A204.1 (cell line): Measurements from ENCODE around the gene OR10G7.
A peak's percentile ranks its signal among the peaks of the same experiment; 100 is the strongest.

Source experiments
- FAIRE-seq: peaks from 2 replicates; lab custom pipeline; 2012; peaks lifted over from hg19 to GRCh38; lab: Jason Lieb, UNC

OR10G7 gene, protein sequence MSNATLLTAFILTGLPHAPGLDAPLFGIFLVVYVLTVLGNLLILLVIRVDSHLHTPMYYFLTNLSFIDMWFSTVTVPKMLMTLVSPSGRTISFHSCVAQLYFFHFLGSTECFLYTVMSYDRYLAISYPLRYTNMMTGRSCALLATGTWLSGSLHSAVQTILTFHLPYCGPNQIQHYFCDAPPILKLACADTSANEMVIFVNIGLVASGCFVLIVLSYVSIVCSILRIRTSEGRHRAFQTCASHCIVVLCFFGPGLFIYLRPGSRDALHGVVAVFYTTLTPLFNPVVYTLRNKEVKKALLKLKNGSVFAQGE

DNA sequence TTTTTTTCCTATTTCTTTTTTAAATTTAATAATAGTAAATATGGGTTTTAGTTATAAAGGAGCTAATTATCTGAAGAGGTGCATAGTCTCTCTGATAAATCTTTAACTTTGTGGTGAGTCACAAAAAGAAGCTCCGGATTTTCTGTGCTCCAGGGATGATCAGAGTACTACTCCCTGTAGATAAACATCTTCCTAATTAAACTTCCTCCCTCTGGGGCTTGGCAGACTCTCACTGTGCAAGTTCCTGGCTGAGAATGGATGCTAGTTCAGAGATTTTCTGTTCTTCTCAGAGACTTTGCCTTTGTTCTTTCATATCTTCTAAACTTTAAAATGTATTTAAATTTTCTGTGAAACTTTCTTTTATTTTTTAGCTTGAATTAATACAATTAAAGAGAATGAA, at the start of gene OR10G7:
Gene OR10G7, minus strand, starts transcription at position 72 of the 400 bp plus-strand sequence. CDS start 2,324 bp downstream, outside the sequence.
- no peak for FAIRE-seq

DNA sequence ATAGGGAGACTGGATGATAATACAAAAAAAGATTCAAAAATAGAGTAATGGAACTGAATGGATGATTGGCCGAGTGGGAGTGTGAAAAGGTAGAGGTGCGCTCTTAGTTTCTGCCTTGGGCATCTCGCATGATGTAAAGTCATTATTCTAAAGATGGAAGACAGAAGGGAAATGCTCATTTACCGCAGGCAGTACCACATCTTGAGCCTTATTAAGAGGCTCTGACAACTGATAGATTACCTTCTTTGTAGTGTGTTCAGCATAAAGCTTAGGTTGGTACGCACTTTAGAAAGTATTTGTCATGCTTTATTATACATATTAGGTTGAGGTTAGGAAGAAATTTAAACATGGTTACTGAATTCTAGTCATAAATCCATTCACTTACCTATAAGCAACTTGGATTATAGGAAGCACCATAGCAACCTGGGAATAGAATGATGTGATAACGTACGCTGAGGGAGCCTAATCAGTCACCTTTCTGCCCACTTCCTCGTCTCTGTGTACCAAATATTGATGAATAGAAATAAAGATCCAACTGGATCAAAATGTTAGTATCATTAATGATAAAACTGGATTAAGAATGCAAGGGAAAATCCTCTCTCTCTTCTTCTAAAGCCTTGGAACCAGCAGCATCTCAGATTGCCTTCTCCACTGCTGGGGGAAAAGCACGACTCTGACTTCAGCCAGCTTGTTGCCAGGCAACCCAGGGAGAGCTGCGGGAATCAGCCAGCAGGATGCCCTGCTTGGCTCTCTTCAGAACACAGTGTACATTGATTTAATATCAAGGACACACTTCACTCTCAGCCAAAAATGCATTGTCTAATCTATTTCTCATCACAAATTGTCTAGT, 45.1 kb upstream of the OR10G7 start:
- no peak for FAIRE-seq

DNA sequence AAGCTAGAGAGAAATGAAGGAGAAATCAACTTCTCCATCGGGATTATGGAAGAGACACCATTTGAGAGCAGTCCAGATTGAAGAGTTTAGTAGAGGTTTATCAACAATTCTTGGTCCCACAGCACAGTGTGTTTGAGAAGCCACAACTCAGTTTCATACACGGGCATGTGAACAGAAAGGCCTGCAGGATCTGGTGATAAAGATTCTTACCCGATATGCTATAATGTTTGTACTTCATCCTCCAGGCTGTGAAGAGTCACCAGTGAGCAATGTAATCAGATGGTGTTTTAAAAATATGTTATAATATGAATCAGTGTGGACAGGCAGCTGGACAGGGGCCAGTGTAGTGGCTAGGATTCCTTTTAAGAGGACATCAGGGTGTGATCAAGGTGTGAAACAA, 44.5 kb upstream of the OR10G7 start:
- no peak for FAIRE-seq

DNA sequence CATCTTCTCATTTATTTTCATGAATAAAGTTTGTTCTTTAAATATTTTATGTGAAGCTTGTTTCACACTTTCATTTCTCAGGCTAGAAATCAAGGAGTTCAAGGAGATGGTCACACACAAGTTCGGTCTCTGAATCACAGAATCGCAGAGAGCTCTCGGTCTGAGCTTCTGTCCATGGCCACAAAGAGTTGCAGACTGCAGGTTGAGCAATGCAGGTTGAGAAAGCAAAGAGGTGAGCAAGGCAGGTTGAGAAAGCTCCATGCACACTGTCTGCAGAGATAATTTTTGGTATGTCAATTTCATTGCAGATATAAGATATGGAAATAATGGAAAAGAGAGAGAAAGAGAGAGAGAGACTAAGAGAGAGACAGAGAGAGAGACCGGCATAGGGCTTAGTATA, 41.2 kb upstream of the OR10G7 start:
- no peak for FAIRE-seq

DNA sequence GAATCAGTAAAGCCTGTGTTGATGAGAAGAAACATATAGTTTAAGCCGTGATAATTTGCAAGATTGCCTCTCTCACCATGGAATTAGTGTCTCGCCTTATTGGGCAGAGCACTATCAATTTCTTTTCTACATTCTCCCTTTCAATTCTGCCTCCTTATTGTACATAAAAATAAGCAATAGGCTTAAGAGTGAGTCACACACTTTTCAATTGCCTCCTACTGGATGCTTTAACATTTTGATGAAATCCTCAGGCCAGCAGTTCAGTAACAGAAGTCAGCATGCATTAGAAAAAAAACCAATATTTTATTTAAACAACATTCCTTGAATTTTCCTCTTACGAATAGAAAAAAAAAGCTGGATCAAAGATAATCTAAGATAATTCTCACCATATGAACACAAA, 40.4 kb upstream of the OR10G7 start:
- FAIRE-seq: no peak

DNA sequence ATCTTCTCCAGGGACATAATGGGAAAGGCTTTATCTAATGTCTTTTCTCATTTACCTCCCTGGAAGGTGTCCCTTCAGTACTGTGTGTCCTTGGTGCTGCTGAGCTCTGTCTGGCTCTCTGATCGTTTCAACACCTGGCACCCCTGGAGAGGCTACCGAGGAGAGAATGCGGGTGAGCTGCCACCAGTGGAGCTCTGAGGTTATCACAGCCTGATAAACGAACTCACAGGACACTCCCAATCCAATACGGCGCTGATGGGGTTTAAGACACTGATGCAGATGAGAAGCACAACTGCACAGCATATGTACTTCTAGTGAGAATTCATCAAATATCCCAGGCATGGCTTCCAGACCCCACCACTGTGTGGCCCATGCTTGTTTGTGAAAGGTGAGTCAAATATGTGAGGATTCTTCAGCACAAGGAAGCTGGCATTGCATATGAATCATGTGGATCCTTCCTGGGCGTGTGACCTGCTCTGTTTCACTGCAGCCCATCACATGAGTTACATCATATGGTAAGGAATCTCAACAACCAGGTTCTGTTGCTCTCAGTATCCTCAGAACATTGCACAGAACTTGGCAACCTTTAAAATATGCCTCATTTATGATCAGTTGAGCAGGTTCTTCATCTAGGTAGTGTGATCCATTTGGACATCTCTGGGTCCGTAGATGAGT, 39.3 kb upstream of the OR10G7 start:
- FAIRE-seq: no peak

DNA sequence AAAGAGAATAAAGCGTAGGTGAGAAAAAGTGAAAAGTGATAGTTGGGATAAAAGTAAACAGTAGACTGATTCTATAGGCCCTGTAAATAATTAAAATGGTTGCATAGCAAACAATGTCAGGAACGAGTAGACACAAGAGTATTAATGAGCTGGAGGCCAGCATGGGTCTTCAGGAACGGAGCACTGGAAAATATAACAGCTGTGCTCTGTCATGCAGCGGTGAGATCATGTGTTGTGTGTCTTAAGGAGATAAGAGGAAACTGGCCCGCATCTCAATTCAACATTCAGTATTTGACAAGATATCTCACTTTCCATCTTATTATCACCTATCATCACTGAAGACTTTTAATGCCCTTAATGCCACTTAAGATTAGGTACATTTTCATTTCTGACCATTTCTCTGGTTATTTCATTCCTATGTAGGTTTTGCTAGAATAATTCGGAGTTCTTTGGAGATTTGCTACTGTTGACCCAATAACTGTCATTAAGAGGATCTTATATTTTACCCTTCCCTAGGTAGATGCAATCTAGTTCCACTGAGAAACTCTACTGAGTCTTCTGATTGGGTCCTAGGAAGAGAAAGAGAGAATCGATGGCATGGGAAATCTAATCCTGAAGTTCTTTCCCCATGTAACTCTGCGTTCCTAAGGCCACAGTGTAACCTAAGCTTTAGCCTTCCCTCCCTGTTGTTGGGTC, 38.7 kb upstream of the OR10G7 start:
- no peak for FAIRE-seq

DNA sequence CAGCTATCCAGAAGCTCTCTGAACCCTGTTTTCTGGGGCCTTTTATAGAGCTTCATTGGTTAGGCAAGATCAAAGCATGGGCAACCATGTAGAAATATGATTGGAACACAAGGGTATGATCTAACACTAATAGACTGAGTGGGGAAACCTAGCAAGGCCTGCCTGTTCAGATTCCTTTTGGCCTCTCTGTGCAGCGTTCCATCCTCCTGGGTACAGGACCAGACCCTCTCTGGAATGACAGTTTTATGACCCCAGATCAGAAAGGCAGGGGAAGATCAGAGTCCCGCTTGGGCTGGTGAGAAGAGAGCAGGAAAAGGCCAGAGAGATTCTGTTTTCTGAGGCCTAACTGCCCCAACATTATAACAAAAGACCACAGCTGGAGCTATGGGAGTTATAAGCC, 37.5 kb upstream of the OR10G7 start:
- FAIRE-seq: no peak

DNA sequence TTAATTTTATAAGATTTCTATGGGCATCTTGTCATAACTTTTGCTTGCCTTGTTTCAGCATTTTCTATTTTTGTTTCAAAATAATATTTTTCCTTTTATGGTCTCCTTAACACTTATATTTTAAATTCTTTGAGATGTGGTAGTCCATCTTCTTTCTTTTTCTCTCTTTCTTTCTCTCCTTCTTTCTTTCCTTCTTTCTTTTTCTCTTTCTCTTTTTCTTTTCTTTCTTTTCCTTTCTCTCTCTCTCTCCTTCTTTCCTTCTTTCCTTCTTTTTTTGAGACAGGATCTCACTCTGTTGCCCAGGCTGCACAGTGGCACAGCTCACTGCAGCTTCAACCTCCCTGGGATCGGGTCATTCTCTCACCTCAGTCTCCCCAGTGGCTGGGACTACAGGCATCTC, 36.1 kb upstream of the OR10G7 start:
- FAIRE-seq: no peak

DNA sequence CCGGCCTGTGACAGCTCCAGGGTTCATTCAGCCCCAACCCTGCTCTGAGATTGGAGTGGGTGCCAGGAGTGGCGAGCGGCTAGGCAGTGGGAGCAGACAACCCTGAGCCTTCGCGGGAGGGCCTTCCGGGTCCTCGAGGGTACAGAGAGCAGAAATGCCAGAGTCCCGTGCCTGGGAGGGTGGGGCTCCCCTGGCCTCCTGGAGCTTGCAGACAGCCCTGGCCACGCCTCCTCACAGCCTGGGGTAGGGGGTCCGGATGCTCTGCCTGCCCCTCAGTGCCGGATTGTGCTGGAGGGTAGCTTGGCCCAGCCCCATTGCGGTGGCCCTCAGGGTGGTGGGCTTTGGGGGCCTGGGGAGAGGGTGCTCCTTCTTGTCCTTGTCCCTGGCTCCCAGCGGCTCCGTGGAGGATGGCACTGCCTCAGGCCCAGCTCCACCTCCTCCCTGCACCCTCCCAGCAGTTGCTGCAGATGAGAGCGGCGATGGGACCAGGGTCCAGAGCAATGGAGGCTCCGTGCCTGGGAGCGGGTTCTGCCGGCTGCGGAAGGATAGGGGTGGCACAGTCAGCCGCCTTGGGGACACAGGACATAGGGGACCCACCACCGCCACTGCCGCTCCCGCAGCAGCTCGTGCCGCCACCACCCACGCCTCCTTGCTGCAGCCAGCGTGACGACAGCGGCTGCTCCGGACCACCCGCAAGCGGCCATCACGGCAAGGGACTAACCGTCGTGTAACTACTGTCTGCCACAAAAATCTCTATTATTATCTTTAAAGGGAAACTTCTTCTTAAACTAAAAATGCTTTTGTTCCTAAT, 34.9 kb upstream of the OR10G7 start:
- no peak for FAIRE-seq

DNA sequence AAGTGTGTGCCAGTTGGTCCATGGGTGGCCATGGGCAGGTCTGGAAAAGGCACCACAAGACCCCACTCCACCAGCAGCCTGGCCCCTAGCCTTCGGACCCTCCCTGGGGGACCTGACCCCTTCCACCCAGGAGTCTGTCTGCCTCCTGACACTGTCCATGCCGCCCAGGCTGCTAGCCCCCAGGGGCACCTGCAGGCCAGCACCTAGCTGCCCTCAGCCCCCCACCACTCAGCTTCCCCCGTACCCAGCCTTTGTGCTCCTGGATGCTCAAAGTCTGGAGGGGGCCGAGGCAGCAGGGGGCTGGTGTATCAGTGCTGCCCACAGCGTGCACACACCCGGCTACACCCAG, 34.3 kb upstream of the OR10G7 start:
- no peak for FAIRE-seq

DNA sequence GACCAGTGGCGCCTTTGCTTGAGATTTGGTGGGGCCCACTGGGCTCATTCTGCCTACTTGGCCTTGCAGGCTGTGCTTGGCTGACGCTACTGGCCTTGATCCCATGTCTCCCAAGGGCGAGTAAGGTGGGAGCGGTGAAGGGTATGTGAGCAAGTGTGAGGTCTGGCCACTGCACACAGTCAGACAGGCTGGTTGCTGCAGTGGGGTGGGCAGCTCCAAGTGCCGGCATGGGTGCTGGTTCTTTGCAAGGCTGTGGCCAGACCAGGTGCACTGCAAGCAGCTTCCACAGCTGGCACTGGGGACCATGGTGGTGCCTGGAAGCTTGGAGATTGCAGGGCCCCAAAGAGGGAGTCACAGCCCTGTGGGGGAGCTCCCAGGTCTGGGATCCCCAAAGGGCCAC, 33.4 kb upstream of the OR10G7 start:
- no peak for FAIRE-seq

DNA sequence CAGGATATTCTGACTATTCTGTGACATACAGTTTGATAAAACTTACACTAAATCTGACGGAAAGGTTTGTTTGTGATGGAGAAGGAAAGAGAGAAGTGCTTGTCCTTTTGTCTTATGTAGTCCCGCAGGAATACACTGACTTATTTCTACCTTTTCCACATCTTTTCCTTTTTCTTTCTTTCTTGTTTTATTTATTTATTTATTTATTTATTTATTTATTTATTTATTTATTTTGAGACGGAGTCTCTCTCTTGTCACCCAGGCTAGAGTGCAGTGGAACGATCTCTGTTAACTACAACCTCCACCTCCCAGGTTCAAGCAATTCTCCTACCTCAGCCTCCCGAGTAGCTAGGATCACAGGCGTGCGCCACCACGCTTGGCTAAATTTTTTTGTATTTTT, 31.0 kb upstream of the OR10G7 start:
- no peak for FAIRE-seq

DNA sequence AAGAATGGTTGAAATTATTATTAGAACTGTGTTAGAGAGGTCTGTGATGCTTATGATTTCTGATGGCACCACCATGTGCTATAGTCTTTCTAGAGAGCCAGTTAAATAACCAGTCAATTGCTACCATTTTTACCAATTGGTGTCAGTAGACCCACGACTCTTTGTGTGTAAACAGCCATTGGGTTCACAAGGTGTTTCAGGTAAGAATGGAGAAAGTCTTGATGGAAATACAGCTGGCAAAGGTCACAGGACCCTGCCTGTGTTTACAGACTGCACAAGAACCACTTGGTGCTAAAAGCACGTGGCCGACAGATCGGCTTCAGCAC, 30.5 kb upstream of the OR10G7 start:
- no peak for FAIRE-seq

DNA sequence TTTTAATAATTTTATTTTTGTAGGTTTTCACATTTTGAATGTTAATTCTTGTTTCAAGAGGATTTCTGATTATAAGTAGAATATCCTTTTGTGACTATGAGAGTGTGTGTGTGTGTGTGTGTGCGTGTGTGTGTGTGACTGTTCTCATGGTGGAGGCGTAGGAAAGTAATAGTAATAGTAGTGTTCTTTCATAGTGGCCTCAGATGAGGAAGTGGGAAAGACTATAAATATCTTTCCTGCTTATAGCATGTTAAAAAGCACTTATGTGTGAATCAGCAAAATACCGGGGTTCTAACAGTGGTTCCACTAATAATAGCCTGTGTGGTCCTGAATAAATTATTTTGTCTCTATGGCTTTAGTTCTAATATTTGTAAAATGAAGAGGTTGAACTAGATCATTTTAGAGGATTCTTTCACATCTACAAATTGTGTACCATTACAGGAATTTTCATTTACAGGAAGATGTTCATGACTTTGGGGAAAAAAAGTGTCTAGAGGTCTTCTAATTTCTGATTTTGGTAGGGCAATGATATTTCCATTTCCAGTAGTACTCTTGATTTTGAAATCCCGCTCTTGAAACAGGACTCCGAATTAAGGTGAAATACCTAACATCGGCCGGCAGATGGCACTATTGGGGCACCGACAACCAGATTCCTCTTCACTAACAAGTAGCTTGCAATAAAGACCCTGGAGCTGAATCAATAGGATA, 29.9 kb upstream of the OR10G7 start:
- FAIRE-seq: peak; percentile 92

DNA sequence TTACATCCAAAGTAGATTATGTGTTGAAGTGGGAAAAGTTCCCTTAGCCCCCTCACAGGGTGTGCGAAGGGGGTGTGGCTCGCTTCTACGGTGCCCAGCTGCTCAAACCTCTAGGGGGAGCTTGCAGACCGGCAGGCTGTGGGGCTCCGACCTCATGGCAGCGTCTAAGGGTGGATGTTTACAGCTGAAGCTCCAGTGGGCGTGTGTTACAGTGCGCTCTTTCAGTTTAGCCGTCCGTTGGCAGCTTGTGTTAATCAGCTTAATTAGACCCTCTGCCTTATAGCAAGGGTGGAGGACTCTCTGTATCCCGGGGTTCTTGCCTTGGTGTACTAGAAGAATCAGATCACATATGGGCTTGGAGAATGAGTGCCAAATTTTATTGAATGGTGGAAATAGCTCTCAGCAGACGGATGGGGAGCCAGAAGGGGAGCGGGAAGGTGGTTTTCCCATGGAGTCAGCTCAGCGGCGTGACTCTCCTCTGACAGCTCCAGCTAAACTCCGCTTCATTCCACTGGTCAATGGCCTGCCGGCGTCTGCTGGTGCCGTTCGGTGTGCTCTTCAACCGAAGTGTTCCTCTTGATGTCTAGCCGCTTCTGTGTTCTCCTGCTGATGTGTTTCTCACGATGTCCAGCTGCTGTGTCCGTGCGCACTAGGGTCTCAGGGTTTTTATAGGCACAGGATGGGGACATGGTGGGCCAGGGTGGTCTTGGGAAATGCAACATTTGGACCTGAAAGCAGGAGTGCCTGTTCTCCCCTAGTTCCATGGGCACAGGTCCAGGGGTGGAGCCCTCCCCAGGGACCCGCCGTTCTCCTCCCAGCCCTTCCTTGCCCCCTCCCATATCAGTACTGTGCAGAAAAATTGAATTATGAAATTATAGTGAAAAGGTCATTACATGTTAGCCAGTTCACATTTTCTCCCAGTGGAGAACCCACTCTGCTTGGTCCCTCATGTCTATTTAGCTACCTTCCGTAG, 28.6 kb upstream of the OR10G7 start:
- FAIRE-seq: no peak

DNA sequence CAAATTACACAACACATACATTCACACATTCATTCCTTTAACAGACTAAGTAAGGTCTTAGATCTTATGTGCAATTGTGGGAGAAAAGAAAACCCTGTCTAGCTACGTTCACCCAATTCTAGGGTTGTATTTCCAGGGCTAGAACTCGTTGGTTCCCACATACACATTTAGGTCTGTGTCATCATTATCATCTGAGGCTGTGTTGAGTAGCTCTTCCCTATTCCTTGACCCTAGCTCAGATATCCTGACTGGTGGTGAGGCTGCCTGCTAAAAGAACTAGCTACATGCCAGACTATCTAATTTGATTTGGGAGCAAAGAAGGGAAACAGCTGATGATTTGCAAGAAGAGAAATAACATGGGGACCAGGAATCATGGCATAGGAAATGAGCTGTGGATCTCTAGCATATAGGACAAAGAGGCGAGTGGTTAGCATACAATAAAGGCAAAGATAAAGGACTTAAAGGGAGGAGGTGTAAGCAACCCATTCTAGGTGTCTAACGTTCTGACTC, 27.5 kb upstream of the OR10G7 start:
- FAIRE-seq: no peak

DNA sequence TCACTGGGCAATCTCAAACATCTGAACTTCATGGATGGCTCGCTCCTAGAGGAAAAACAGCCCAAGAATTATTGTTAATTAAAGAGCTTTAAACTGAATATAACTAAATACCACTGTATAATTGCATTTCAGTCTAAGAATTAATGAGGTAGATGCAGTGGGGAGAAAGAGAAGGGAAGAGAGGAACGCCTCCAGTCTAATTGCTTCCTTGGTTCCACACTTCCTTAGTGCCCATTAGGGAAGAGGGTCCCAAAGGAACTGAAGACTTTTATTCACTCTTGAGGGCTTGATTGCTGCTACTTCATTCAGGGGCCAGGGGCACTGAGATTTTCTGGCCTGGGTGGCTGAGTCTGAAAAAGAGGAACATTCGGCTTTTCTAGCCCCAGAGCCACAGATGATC, 11.8 kb upstream of the OR10G7 start:
- no peak for FAIRE-seq

DNA sequence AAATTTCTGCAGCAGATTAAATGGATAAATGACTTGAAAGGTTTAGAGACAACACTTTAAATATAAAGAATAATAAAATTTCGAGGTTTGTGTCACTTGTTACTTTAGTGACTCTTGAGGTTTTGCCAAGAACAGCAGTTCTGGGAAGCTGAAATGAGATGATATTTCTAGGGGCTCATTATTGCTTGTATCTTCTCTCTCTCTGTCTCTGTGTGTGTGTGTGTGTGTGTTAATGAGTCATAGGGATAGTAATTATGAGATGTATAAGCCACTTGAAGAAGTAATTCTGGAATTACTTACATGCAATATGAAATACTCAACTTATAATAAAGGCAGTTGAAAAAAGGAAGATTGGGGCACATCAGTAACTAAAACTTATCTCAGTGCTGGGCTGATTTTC, 9.6 kb upstream of the OR10G7 start:
- no peak for FAIRE-seq

DNA sequence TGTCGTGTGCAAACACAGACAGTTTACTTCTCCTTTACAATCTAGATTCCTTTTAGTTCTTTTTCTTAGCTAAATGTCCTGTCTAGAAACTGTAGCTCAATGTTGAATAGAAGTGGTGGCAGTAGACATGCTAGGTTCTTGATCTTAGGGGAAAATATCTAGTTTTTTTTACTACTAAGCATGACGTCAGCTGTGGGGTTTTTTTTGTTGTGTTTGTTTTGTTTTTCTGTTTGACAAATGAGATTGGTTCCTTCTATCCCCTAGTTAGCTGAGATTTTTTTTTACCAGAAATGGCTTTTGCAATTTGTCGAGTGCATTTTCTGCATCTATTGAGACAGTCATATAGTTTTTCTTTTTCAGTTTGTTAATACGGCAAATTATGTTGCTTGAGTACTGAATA, 2.3 kb upstream of the OR10G7 start:
- no peak for FAIRE-seq
